Measurements from ENCODE around the gene PTPRT.
A peak's percentile ranks its signal among the peaks of the same experiment; 100 is the strongest.

Gene PTPRT

DNA sequence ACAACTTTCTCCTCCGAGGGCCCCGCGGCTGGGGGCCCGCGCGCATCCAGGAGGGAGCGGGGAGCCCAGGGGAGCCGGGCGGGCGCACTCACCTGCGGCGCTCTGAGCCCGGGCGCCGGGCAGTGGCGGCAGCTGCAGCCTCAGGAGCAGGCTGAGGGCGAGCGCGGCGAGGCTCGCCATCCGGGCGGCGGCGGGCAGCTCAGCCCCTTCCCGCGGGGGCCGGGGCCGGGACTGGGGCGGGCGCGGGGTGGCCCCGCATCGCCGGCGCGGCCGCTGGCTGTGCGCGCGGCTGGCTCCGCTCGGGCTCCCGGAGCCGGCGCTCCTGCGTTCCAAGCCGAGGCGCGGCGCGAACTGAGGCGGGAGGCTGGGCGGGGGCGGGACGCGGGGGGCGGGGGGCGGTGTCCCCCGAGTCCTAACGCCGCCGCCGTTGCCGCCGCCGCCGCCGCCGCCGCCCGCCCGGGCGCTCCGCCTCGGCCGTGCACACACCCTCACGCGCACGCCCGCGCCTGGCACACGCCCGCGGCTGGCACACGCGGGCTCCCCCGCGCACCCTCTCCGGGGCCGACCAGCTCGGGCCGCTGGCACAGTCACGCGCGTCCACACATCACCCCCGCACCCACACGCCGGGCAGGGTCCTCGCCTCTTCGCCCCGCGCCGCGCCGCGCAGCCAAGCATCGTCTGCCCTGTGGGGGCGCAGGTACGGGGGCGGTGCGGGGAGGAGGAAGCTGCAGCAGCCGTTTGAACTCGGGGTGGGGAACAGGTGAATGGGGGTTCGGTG is at the start of gene PTPRT:
TSS of gene PTPRT (minus strand) at position 353 of the 778 bp plus-strand sequence. CDS start at position 180, 173 bp downstream.
- peak; percentile 55 for DNase-seq (ENCODE audit: low spot score)

DNA sequence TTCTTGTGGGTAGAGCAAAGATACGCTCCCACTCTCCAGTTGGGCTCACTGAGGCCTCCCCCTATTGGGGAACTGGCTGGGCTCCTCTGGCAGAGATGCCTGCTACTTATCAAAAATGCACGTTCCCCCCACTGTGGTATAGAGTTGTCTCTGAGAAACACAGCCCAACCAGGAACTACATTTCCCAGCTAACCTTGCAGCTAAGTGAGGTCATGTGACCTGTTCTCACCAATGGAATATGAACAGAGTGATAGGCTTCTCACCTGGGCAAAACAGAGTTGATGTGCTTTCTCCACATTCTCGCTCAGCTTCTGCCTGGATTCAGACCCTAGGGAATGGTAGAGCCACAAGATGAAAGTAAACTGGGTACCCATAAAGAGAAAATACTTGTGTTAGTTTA is 49.1 kb upstream of the PTPRT start:
- DNase-seq (ENCODE audit: low spot score) = no peak

DNA sequence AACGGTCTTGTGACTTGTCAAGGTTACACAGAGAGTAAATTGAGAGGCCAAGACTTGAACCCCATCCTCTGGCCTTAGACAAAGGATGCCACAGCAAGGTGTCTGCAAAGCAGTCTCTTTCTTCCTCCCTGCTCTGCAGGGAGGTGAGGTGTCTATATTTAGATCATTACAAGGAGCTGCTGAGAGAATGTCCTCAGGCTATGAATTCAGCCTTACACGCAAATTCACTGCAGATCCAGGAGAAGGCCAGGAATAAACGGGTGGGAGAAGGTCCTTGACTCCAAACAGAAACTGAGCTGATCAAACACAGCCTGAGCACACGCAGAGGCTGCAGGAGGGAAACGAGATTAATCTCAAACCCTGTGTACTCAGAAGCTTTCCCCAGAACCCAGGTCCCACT is 48.6 kb upstream of the PTPRT start:
- no peak for DNase-seq (ENCODE audit: low spot score)

- DNase-seq (ENCODE audit: low spot score) = no peak
These were observed 48.0 kb upstream of the PTPRT start for GRCh38 chr20:43237651-43238168.

DNA sequence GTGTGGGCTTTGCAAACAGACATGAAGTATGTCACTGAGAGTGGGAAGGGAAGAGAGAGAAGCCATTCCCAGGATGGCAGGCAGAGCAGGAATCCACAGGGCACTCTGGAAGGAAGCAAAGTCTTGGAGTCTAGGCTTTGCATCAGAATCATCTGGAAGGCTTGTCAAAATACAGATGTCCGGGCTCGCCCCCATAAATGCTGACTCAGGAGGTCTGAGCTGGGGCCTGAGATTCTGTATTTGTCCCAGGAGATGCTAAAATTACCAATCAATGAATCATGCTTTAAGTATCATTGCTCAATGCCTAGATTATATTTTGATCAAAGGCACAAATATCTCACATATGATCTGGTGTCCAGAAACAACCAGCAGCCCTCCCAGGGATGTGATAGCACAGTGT is 46.3 kb upstream of the PTPRT start:
- no peak for DNase-seq (ENCODE audit: low spot score)

DNA sequence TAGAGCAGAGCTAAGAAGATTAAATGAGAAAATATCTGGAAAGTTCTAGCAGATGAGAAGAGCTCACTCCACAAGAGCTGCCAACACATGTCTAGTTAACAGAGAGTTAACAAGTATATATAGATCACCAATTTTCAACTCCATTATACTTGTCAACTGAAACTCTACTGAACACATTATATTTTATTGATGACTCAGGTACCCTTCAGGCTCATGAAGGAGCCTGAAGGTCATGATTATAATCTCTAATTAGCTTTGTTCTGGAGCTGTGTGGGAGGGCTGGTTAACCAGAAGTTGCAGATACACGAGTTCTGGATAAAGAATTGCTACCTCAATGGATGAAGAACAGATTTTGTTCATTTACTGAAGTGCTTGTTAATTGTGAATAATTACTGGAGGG is 42.1 kb upstream of the PTPRT start:
- no peak for DNase-seq (ENCODE audit: low spot score)

GRCh38 chr20:43229696-43230095 is 40.0 kb upstream of the PTPRT start:
- no peak for DNase-seq (ENCODE audit: low spot score)

GRCh38 chr20:43220612-43221011 is 30.9 kb upstream of the PTPRT start:
- DNase-seq (ENCODE audit: low spot score) = no peak

DNA sequence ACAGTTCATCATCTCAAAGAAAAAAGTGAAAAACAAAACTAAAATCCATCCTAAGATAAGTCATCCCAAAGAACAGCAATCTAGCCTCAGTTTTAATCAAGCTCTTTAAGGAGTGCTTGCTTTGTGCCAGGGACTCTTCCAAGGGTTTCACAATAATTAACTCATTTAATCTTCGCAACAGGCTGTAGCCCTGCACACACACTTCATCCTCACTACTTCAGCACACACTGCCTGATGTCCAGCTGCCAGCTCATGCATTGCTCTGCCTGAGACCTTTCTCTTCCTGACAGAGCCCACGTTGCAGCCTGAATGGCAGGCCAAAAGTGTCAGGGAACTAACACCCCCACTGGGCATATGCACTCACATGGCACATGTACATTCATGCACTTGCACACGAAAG is 21.2 kb upstream of the PTPRT start:
- DNase-seq (ENCODE audit: low spot score) = no peak

DNA sequence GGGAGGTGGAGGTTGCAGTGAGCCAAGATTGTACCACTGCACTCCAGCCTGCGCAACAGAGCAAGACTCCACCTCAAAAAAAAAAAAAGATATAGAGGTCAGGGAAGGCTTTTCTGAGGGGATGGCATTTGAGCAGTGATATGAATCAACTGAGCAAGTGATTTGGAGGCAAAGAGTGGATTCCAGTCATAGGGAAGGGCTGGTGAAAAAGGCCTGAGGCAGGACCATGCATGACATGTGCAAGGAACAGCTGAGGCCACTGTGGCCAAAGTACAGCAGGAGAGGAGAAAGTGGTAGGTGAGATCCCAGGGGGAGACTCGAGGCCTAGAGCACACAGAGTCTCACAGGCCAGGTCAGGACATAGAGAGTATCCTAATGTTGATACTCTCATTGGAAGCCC is 20.1 kb upstream of the PTPRT start:
- DNase-seq (ENCODE audit: low spot score) = no peak

- DNase-seq (ENCODE audit: low spot score) = no peak
These were observed 16.0 kb upstream of the PTPRT start for GRCh38 chr20:43205699-43206098.

DNA sequence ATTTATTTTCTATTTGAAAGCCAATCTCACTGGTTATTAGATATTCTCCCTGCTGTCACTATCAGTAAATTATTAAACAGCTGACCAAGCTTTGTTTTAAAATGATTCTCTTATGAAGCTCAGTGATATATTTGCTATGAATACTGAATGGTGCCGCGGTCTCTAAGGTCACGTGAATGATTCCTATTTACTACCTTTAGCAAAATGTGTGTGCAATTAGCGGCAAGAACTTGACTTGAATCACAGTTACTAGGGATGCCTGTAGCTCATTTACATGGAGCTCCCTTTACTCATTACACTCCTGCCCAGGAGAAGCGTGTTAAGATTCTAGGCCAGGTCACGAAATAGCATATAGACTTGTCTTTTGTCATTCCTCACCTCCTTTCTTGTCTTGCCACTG is 12.4 kb upstream of the PTPRT start:
- DNase-seq (ENCODE audit: low spot score) = no peak

DNA sequence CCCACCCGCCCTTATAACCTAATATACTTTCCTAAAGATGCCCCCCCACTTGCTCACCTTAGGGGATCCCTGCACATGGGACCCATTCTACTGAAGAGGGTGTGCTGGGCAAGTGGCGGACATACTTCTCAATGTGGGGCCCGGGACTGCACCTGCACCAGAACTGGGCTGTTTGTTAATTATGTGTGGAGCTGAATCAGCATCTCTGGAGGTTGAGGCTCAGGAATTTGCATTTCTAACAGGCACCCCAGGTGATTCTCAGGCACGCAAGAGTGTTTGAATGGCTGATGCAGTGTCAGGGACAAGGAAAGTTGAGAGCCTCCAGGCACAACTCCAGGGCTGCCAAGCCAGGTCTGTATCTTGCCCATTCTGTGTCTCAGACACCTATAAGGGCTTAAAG is 8.9 kb upstream of the PTPRT start:
- DNase-seq (ENCODE audit: low spot score) = no peak

DNA sequence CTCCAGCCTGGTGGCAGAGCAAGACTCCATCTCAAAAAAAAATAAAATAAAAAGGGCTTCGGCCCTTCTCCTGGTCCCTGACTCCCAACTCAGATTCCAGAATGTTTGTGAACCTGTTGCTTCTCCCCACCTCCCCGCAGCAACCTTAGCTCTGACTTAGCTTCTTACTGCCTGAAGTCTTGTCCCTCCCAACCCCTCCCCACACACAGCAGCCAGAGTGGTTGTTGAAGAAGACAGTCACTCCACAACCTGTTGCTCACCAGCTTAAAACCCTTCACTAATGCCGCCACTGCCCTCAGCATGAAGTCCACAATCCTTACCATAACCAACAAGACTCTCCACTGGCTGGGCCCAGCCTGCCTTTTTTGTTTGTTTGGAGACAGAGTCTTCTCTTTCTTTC is 6.5 kb upstream of the PTPRT start:
- no peak for DNase-seq (ENCODE audit: low spot score)

- no peak for DNase-seq (ENCODE audit: low spot score)
These were observed 4.4 kb upstream of the PTPRT start for GRCh38 chr20:43194137-43194536.

GRCh38 chr20:43193443-43193842 is 3.7 kb upstream of the PTPRT start:
- DNase-seq (ENCODE audit: low spot score) = no peak

GRCh38 chr20:43191946-43192863 is 2.5 kb upstream of the PTPRT start:
- peak; percentile 70 for DNase-seq (ENCODE audit: low spot score)

DNA sequence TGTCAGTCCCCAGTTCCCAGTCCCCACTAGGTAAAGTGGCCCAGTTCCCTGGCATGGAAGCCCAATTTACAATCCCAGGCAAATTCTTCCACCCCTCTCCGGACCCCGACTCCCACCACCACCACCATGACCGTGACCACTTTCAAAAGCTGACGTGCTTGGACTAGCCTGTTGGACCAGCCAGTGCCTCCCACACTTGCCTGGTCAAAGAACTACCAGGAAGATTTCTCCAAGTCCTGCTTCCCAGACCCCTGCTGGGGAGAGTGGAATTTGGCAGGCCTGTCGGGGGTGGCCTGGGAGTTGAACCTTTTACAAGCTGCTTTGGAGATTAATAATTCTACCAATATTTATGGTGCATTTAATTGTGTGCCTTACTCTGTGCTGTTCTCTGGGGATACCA is 1.4 kb upstream of the PTPRT start:
- no peak for DNase-seq (ENCODE audit: low spot score)

DNA sequence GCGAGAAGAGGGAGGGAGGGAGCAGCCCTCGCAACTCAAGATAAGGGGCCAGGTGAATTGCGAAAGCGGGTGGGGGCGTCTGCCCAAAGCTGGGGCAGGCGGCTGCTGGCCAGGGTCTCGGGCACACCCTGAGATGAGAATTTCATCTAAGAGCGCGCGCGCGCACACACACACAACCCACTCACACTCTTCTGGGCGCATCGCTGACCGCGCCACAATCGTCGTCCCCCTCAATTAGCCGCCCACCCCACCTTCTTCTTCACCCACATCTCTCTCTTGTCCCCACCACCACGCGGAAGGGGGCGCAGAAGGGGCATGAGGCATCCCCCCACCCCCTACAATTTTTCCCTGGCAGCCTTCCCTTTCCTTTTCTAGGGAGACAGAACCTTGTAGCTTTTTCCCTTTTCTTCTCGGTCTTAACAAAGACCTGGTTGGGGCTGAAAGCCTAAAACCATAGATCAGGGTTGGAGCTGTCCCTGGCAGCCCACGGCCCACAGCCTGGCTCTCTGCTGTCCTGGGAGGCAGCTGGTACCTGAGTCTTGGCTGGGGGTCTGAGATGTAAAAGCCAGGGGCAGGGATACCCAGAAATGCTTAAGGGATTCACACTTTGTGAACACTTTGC is 737 bp upstream of the PTPRT start:
- DNase-seq (ENCODE audit: low spot score) = peak; percentile 50

DNA sequence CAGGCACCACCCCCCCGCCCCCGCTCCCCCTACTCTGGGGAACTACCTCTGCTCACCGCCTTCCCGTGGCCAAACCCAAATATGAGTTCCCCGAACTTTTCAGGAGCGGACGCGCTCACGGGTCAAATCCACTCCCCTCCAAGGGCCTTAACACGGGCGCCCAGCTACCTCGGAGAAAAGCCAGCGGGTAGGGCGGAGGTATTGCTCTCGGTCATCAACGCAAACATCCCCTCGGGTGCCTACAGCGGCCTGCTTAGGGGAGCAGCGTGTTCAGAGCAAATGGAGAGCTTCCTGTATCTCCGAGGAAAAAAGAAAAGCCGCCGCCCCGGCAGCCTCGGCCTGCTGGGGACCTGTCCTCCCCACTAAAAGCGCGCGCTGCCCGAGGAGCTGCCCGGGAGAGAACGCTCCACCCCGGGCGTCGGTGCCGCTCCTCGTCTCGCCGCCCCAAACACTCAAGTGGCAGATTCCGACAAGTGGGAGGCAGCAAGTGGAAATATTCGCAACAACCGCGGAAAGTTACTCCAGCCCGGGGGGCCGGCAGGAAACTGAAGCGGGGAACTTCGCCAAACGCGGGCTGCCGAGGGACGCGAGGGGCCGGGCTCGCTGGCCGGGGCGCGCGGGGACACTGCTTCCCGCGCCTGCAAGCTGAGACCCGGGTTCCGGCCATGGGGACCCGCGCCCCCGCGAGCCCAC is 699 bp downstream of the PTPRT start:
- DNase-seq (ENCODE audit: low spot score) = peak; percentile 54

GRCh38 chr20:43188234-43188653 is 1.5 kb downstream of the PTPRT start:
- DNase-seq (ENCODE audit: low spot score) = peak; percentile 47
